Neural cell (in vitro differentiated cells): ENCODE measurements around the gene PSMA7.

Source experiments
- CTCF ChIP-seq: fragments of 450-650 bp; IDR thresholded peaks from 2 replicates; pipeline ENCODE4 v1.5.1; 2014; ENCODE audit warnings: antibody characterized with exemption, mild to moderate bottlenecking, moderate library complexity; ENCODE audit not compliant: poor library complexity, severe bottlenecking
- EP300 ChIP-seq: fragments of 450-650 bp; conservative IDR thresholded peaks from 2 replicates; pipeline ENCODE4 v1.6.1; 2014; ENCODE audit warnings: antibody characterized with exemption, mild to moderate bottlenecking, moderate library complexity; ENCODE audit not compliant: poor library complexity, severe bottlenecking
- MXI1 ChIP-seq: fragments of 450-650 bp; conservative IDR thresholded peaks from 2 replicates; pipeline ENCODE4 v1.6.1; 2014; ENCODE audit warnings: antibody characterized with exemption, mild to moderate bottlenecking; ENCODE audit not compliant: poor library complexity, severe bottlenecking
- POLR2AphosphoS5 ChIP-seq: IDR thresholded peaks from 2 replicates; pipeline ENCODE4 v1.6.1; 2012
- RAD21 ChIP-seq: fragments of 450-650 bp; conservative IDR thresholded peaks from 2 replicates; pipeline ENCODE4 v1.6.1; 2014; ENCODE audit warnings: antibody characterized with exemption, mild to moderate bottlenecking, moderate library complexity
- TAF1 ChIP-seq: IDR thresholded peaks from 2 replicates; pipeline ENCODE4 v1.6.1; 2012; ENCODE audit warnings: low read depth

GRCh38 chr20:62178316-62179161 is 35.3 kb upstream of the PSMA7 start:
- TF ChIP-seq EP300, result no peak
- no peak for TF ChIP-seq CTCF
- TF ChIP-seq POLR2AphosphoS5, result no peak
- no peak for TF ChIP-seq MXI1
- no peak for TF ChIP-seq TAF1
- no peak for TF ChIP-seq RAD21
